Renal pelvis (tissue), 12 donors: ENCODE data around the gene LRRC74B. TPM values are rescaled to one million over a fixed set of nuclear protein-coding genes. Genes with fewer than 3 reads are reported as not detected.
"Not testable (repeated sequence)": the region's sequence is repeated elsewhere in the genome, so short reads cannot be mapped to it uniquely, and the experiment has no call there.

Source experiments
- DNase-seq: peaks from one replicate; pipeline ENCODE4 v3.0.0-alpha.2; 2013
- long read RNA-seq, 16 experiments: transcript quantifications; one replicate each; lab custom pipeline, GENCODE V29; 2026
- polyA plus RNA-seq, 3 donors: library from polyadenylated mRNA; unstranded; fragments of 120-200 nt; gene quantifications; one replicate each; pipeline ENCODE4 v1.2.1, GENCODE V29; 2013; ENCODE audit not compliant: insufficient read length in 3 of 3

Gene LRRC74B
- under 1 TPM; 0.11 to 0.22 (median 0.22) TPM for polyA plus RNA-seq
- long read RNA-seq, donor 1 = 0 reads
- long read RNA-seq, donor 2 = 0 reads
- long read RNA-seq, donor 3 = 0 reads
- long read RNA-seq, donor 4 = 0 reads
- long read RNA-seq, donor 5 = 0 reads
- long read RNA-seq, donor 6 = 0 reads
- long read RNA-seq, donor 7 = 0 reads
- long read RNA-seq, donor 8 = 0 reads
- long read RNA-seq, donor 9 = 0 reads
- long read RNA-seq, donor 10 = 0 reads
- long read RNA-seq, donor 11 = 0 reads
- long read RNA-seq, donor 12 = 0 reads
- long read RNA-seq, donor 13 = 0 reads
- long read RNA-seq, donor 14 = 0 reads
- long read RNA-seq, donor 15 = 0 reads
- long read RNA-seq, donor 16 = 0 reads

DNA sequence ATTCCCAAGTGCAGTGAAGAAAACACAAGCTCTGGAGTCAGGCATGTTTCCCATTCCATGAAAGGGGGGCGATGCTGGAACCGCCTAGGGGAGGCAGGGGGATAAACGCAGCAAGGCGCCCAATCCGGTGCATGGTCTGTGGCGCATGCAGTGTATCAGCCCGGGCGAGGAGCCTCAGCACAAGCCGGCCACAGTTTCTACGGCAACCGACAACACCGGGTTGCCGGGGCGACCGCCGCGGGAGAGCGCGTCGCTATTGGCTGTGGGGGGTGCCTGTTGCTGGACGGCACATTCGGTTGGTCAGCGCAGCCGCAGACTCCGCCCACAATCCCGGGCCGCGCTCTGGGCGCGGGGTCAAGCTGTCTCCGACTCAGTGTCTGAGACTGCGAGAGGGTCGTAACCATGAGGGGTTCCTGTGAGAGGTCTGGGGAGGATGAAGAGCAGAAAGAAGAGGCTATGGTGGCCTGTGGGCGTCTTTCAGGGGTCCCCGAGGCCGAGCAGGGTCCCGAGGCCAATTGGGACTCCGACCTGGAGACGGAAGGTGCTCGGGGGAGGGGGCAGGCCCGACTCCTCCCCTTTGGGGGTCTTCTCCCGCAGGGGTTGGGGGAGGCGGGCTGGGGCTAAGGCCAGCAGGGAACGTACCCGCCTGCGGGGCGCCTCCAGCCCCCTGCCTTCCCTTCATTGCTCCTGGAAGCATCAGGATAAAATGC is at the start of gene LRRC74B:
Gene LRRC74B (plus strand): TSS at position 362 of the 710 bp plus-strand sequence. CDS start 41 bp downstream, at position 403.
- DNase-seq = peak; percentile 90

- DNase-seq = no peak
Measured at GRCh38 chr22:20996031-20996410, 49.7 kb upstream of the LRRC74B start.

GRCh38 chr22:20996598-20997535 is 48.9 kb upstream of the LRRC74B start:
- DNase-seq = no peak

DNA sequence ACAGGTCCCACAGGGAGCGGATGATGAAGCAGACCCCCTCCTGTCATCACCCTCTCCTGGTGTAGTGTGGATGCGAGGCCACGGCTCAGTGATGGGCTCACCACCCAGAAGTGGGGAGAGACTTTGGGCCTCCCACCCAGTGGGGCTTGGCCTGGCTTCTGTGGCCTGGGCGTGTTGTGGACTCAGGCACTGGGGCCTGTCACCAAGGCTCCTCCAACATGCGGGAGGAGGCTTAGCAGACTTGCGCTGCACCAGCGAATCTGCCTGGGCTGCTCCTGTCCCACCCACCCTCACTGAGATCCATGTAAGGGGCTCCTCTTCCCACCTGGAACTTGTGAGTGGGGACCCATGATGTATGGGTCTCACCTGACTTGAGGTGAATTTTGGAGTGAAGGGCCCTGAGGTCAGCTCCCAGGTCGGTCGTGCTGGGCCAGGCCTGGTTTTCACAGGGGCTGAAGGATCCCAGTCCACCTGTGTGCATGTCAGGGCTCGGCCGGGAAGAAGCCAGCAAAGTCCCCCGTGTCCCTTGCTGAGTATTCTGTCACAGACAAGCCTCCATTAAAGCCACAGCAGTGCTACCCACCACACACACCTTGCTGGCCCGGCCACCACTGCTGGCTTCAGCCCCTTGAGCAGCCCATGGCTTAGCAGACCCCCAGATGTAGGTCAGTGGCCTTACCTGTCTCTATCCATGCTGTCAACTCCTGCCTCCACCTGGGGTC is 48.0 kb upstream of the LRRC74B start:
- DNase-seq = no peak

- no peak for DNase-seq
Measured at GRCh38 chr22:20998411-20999336, 47.1 kb upstream of the LRRC74B start.

GRCh38 chr22:20999350-21000206 is 46.2 kb upstream of the LRRC74B start:
- no peak for DNase-seq

- DNase-seq = no peak
Measured at GRCh38 chr22:21000207-21000986, 45.3 kb upstream of the LRRC74B start.

DNA sequence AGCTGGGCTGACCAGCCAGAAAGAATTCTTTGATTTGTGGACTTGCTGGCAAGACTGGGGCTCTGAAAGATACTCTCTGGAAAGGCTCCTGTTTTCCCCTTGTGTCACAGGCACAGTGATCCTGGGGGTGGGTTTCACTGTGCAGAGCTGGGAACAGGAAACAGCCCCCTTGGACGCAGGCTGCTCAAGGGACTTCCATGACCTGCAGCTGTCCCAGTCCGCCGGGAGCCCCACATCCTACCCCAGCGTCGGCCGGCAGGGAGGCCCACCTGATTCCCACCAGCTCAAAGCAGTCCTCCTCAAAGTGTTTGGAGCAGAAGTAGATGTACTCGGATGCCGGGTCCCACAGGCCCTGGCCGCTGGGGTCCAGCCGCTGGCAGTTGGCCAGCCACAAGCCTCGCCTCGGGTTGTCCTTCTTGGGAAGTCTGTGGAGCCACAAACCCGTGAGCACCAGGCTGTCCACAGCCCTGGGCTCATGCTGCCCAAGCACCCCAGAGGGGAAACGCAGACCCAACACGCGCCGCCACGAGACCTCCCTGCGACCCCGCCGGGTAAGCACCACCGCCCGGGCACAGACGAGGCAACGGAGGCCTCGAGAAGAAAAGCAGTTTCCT is 44.7 kb upstream of the LRRC74B start:
- no peak for DNase-seq

- DNase-seq = peak; percentile 96
Measured at GRCh38 chr22:21001601-21002325, 44.0 kb upstream of the LRRC74B start, which contains the start of gene THAP7. Gene THAP7 (minus strand): TSS chr22:21002118. CDS start chr22:21001911, 207 bp downstream.

- DNase-seq = no peak
Measured at GRCh38 chr22:21003782-21004181, 42.0 kb upstream of the LRRC74B start.

- not testable (repeated sequence) for DNase-seq
Measured at GRCh38 chr22:21009208-21009607, 36.5 kb upstream of the LRRC74B start.

DNA sequence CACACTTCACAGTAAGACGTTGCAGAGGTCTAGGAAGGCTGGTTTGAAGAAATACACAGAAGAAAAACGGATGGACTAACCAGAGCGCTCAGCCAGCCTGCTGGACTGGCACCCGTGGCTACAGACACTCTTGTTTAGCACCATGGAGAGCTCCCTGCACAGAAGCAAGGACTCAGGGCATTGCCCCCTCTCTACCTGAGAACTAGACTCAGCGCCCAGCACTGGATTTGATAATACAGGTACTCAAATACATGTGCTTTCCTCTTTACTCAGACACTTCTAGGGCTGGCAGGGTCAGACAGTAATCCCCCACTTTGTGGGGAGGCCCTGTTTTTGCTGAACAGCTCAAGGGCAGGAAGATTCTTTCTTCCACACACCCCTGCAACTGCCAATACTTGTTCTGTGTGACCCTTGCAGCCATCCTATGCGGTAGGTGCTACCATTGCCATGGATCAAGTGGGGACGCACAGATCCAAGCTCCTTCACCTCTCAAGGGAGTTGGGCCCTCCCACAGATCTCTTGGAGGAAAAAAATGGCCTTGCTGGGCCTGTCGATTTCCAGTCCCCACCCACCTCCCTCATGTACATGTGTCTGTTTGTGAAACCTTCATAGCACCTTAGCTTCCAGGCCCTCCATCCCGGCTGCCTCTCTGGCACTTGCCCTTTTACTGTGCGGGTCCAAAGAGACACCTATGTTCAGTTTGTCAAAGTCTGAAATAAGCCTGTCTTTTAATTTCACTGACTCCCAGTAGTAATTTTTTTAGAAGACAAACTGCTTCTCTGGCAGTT is 35.9 kb upstream of the LRRC74B start:
- DNase-seq = peak; percentile 84

- DNase-seq = no peak
Measured at GRCh38 chr22:21010426-21011113, 35.2 kb upstream of the LRRC74B start.

GRCh38 chr22:21012446-21013407 is 33.0 kb upstream of the LRRC74B start:
- DNase-seq = no peak
